K562 (cell line): Measurements from ENCODE around the gene EGFR. TPM values are rescaled to one million over a fixed set of nuclear protein-coding genes. Genes with fewer than 3 reads are reported as not detected.

ENCODE experiments used
- ATAC-seq: fragments of 200-7000 bp; cut with Tn5 transposase; 3 replicates; pipeline ENCODE4 v1.9.1; 2020; ENCODE audit warnings: moderate library complexity
- BruUV-seq: library from RNA; stranded (reverse); fragments of 400-500 nt; replicated peaks from 2 replicates; lab custom pipeline; 2021; lab: Mats Ljungman, UMichigan
- CTCF ChIA-PET: fragments of 300-600 bp; formaldehyde crosslinking; extraction: SDS; loops from one replicate; lab custom pipeline; 2021; ENCODE audit warnings: low intra/inter-chr PET ratio; lab: Yijun Ruan, JAX
- POLR2A ChIA-PET: fragments of 300-600, 350-650 bp; sonication (Branson Sonifier 250); formaldehyde crosslinking; extraction: SDS; loops from one replicate; lab custom pipeline; 2021; ENCODE audit warnings: antibody characterized with exemption, inconsistent platforms; lab: Yijun Ruan, JAX
- DNase-seq, 4 experiments: peaks; one replicate each; pipeline versions ENCODE4 v3.0.0 to v3.0.0-alpha.2; 2011 to 2018; ENCODE audit warnings: low spot score in 3 of 4, mixed read lengths in 3 of 4; ENCODE audit errors: extremely low read depth in 1 of 4
- FAIRE-seq: peaks from 2 replicates; lab custom pipeline; 2011; peaks lifted over from hg19 to GRCh38; lab: Jason Lieb, UNC
- H2AFZ ChIP-seq: 2 replicates; pipeline ENCODE4 v1.6.0; 2011; ENCODE audit warnings: low read depth, low read length, control low read depth, inconsistent platforms
- H3K27ac ChIP-seq: fragments of 200-600 bp; 3 replicates; pipeline ENCODE4 v1.8.0; 2011; ENCODE audit warnings: low read depth, mild to moderate bottlenecking, control low read depth, inconsistent platforms, low read length, moderate library complexity, mixed read lengths; ENCODE audit errors: extremely low read depth
- H3K27me3 ChIP-seq, 2 experiments: fragments of 300-600 bp in 1 of 2; 2 replicates in 1 of 2; 3 replicates in 1 of 2; pipeline versions ENCODE4 v1.6.0 to v1.8.0; 2011; ENCODE audit warnings: inconsistent platforms in 2 of 2, low read length in 2 of 2, mild to moderate bottlenecking in 1 of 2, mixed read lengths in 1 of 2, moderate library complexity in 1 of 2; ENCODE audit not compliant: control insufficient read depth in 2 of 2, insufficient read depth in 2 of 2
- H3K36me3 ChIP-seq: fragments of 300-600 bp; 3 replicates; pipeline ENCODE4 v1.8.0; 2011; ENCODE audit warnings: mild to moderate bottlenecking, low read length, inconsistent platforms; ENCODE audit not compliant: control insufficient read depth, insufficient read depth
- H3K4me1 ChIP-seq, 2 experiments: fragments of 200-600 bp in 1 of 2; replicated peaks in 1 of 2; 2 replicates in 1 of 2; 3 replicates in 1 of 2; pipeline versions ENCODE4 v1.5.1 to v1.8.0; 2011; ENCODE audit warnings: inconsistent platforms in 2 of 2, low read length in 2 of 2, mild to moderate bottlenecking in 1 of 2, mixed read lengths in 1 of 2, moderate library complexity in 1 of 2; ENCODE audit not compliant: control insufficient read depth in 2 of 2, insufficient read depth in 2 of 2
- H3K4me2 ChIP-seq: 2 replicates; pipeline ENCODE4 v1.6.1; 2011; ENCODE audit warnings: low read length, control low read depth, inconsistent platforms, mixed read lengths; ENCODE audit not compliant: insufficient read depth
- H3K4me3 ChIP-seq: fragments of 200-600 bp; sonication (generic), shearing (Covaris generic); 2 replicates; pipeline ENCODE4 v1.5.1; 2016; ENCODE audit warnings: control low read depth, inconsistent platforms
- H3K79me2 ChIP-seq: fragments of 200-600 bp; 3 replicates; pipeline ENCODE4 v1.8.0; 2011; ENCODE audit warnings: low read length, inconsistent platforms; ENCODE audit not compliant: control insufficient read depth, insufficient read depth
- H3K9ac ChIP-seq, 2 experiments: 2 replicates each; pipeline versions ENCODE4 v1.6.0 to v1.6.1; 2011; ENCODE audit warnings: low read depth in 2 of 2, low read length in 2 of 2, control low read depth in 1 of 2, inconsistent platforms in 1 of 2, mild to moderate bottlenecking in 1 of 2, mixed read lengths in 1 of 2; ENCODE audit not compliant: insufficient read depth in 1 of 2
- H3K9me1 ChIP-seq: one replicate; pipeline ENCODE4 v1.6.0; 2011; ENCODE audit warnings: inconsistent platforms, mild to moderate bottlenecking, low read length, moderate library complexity; ENCODE audit not compliant: control insufficient read depth, insufficient read depth
- H3K9me3 ChIP-seq: replicated peaks from 2 replicates; pipeline ENCODE4 v1.5.1; 2011; ENCODE audit warnings: low read depth, low read length, inconsistent platforms; ENCODE audit not compliant: control insufficient read depth, insufficient read depth
- H4K20me1 ChIP-seq: replicated peaks from 2 replicates; pipeline ENCODE4 v1.6.1; 2011; ENCODE audit warnings: low read length, inconsistent platforms, mixed read lengths; ENCODE audit not compliant: control insufficient read depth, insufficient read depth
- ARID3B ChIP-seq: fragments of 250-450 bp; sonication (Bioruptor Pico); IDR thresholded peaks from 2 replicates; pipeline ENCODE4 v1.4.0; 2020; ENCODE audit warnings: borderline replicate concordance
- BDP1 ChIP-seq: IDR thresholded peaks from 3 replicates; pipeline ENCODE4 v1.6.1; 2011; ENCODE audit not compliant: insufficient read length, insufficient read depth
- HINFP ChIP-seq: fragments of 450-650 bp; conservative IDR thresholded peaks from 2 replicates; pipeline ENCODE4 v1.6.1; 2016; ENCODE audit warnings: missing genetic modification characterization, low read depth, mild to moderate bottlenecking, control low read depth, missing compliant biosample characterization
- LARP7 ChIP-seq: fragments of 450-650 bp; IDR thresholded peaks from 2 replicates; pipeline ENCODE4 v1.6.1; 2016
- MTA2 ChIP-seq: fragments of 450-650 bp; IDR thresholded peaks from 2 replicates; pipeline ENCODE4 v1.6.1; 2016; ENCODE audit warnings: low read depth
- POLR2H ChIP-seq: IDR thresholded peaks from 2 replicates; pipeline ENCODE4 v1.6.1; 2016; ENCODE audit warnings: missing genetic modification characterization, low read depth, mild to moderate bottlenecking, control low read depth, missing compliant biosample characterization, moderate library complexity
- TCF3 ChIP-seq: sonication (generic); formaldehyde crosslinking; IDR thresholded peaks from 2 replicates; pipeline ENCODE4 v1.4.0; 2020; ENCODE audit warnings: mild to moderate bottlenecking, missing genetic modification reagents
- ZNF696 ChIP-seq: fragments of 250-450 bp; sonication (Bioruptor Pico); conservative IDR thresholded peaks from 2 replicates; pipeline ENCODE4 v1.4.0; 2020; ENCODE audit warnings: mild to moderate bottlenecking, moderate library complexity
- WGBS: fragments of 100-300 bp; shearing (Covaris generic); methylation state at CpG from one replicate; pipeline ENCODE4 v1.1.6; 2016; ENCODE audit warnings: low coverage, mixed read lengths; ENCODE audit not compliant: insufficient coverage; ENCODE audit errors: missing lambda C conversion rate; 5-methylcytosine and 5-hydroxymethylcytosine counted together
- in situ Hi-C: fragments of 300-500 bp; cut with MboI; formaldehyde crosslinking; loops from 4 replicates; pipeline ENCODE4 v1.15.0; 2018; ENCODE audit warnings: inconsistent platforms, mixed read lengths
- intact Hi-C: fragments of 100-400 bp; cut with micrococcal nuclease; formaldehyde crosslinking; loops from 2 replicates; pipeline ENCODE4 v1.14.2; 2022
- polyA plus RNA-seq, 8 experiments: library from polyadenylated mRNA; depleted of rRNA in 4 of 8; stranded (reverse) in 5 of 8; unstranded in 3 of 8; fragments of >200 nt; fragmentation: Nextera tagmentation in 2 of 8; fragmentation: Illumina TruSeq in 1 of 8; extraction: Ambion mirVana in 2 of 8; extraction: Trizol in 1 of 8; gene quantifications; 2 replicates each; pipeline versions ENCODE4 v1.2.1 to v1.2.3, GENCODE V29; 2011 to 2014; ENCODE audit warnings: inconsistent platforms in 1 of 8, missing spikeins in 1 of 8
- total RNA-seq, 7 experiments: library from RNA; depleted of rRNA in 6 of 7; stranded (reverse); fragments of >200 nt in 6 of 7; fragmentation: Illumina TruSeq in 2 of 7; extraction: Trizol in 2 of 7; gene quantifications; 2 replicates each; pipeline versions ENCODE4 v1.2.1 to v1.2.3, GENCODE V29; 2011 to 2021; ENCODE audit warnings: low replicate concordance in 1 of 7
- TF ChIP-seq, protein P1 (sequence below): fragments of 450-650 bp; formaldehyde crosslinking; conservative IDR thresholded peaks from 2 replicates; pipeline ENCODE4 v1.4.0; 2022; ENCODE audit warnings: mild to moderate bottlenecking, missing genetic modification characterization

Gene EGFR
- total and polyA plus RNA-seq, 9 of the 15 experiments (the other 6 are each of a cell fraction or from before 2014, with no cell fraction given): 0.13 TPM; not detected in 8

- Histone ChIP-seq H3K9me3 (no peaks in the 10 kb centered on the region), H3K27ac (no peak overlapping the region), H3K79me2 (no peaks in the 10 kb centered on the region), H3K9me1 (no peaks in the 10 kb centered on the region), H4K20me1 (no peaks in the 10 kb centered on the region), H3K27me3 (peaks cover 2 to 36% of the 10 kb centered on the region in 2 experiments; a peak in 3 of 5 replicates), H2AFZ (no peak overlapping the region), H3K4me3 (no peak overlapping the region), H3K4me1 (no peaks in the 10 kb centered on the region), H3K4me2 (no peak overlapping the region), H3K36me3 (no peaks in the 10 kb centered on the region), H3K9ac (no peak overlapping the region)
- ChIA-PET CTCF (no interaction called here), POLR2A (interaction anchor here (0.6 to 1.3 kb wide), 2 partner anchors 8 to 242 kb away, joined by 3 to 4 read pairs; no protein-coding TSS in a partner anchor)
- TF ChIP-seq LARP7 (no peak), MTA2 (no peak), ZNF696 (CRISPR knock-in tag) (no peak), TCF3 (CRISPR knock-in tag) (no peak), HINFP (tag) (no peak), BDP1 (no peak), POLR2H (tag) (no peak), ARID3B (CRISPR knock-in tag) (no peak)
- TF ChIP-seq, protein P1, sequence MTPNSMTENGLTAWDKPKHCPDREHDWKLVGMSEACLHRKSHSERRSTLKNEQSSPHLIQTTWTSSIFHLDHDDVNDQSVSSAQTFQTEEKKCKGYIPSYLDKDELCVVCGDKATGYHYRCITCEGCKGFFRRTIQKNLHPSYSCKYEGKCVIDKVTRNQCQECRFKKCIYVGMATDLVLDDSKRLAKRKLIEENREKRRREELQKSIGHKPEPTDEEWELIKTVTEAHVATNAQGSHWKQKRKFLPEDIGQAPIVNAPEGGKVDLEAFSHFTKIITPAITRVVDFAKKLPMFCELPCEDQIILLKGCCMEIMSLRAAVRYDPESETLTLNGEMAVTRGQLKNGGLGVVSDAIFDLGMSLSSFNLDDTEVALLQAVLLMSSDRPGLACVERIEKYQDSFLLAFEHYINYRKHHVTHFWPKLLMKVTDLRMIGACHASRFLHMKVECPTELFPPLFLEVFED (CRISPR knock-in tag): no peak
- no peak for FAIRE-seq
- no peak for DNase-seq
- intact Hi-C loops (no loop called here), in situ Hi-C loops (no loop called here)
- no peak for ATAC-seq
- WGBS: under 1% methylated on average over 6 of the region's 6 CpGs
- no TSS peak for BruUV-seq
These were observed 976 bp upstream of the EGFR start for GRCh38 chr7:55017841-55018240.
